ENCODE results near the gene EFNB2. TPM values are rescaled to one million over a fixed set of nuclear protein-coding genes. Genes with fewer than 3 reads are reported as not detected.

Gene EFNB2
- total and polyA plus RNA-seq, 8 donors = 3.0 to 48.7 (median 13.4) TPM

GRCh38 chr13:106561551-106562170, 26.2 kb upstream of the EFNB2 start:
- no peak overlapping the region for H3K4me3 ChIP-seq
- DNase-seq = peak in 1 of 2 donors; percentile 49
- no peaks in the 10 kb centered on the region for H3K9me3 ChIP-seq
- peaks cover 33 to 92% (median 74%) of the 10 kb centered on the region in 4 donors for H3K4me1 ChIP-seq
- no peak for TF ChIP-seq EP300 (IDR thresholded peaks at IDR 0.05)
- TF ChIP-seq POLR2AphosphoS5 (IDR thresholded peaks at IDR 0.05) = no peak
- TF ChIP-seq, protein P1, sequence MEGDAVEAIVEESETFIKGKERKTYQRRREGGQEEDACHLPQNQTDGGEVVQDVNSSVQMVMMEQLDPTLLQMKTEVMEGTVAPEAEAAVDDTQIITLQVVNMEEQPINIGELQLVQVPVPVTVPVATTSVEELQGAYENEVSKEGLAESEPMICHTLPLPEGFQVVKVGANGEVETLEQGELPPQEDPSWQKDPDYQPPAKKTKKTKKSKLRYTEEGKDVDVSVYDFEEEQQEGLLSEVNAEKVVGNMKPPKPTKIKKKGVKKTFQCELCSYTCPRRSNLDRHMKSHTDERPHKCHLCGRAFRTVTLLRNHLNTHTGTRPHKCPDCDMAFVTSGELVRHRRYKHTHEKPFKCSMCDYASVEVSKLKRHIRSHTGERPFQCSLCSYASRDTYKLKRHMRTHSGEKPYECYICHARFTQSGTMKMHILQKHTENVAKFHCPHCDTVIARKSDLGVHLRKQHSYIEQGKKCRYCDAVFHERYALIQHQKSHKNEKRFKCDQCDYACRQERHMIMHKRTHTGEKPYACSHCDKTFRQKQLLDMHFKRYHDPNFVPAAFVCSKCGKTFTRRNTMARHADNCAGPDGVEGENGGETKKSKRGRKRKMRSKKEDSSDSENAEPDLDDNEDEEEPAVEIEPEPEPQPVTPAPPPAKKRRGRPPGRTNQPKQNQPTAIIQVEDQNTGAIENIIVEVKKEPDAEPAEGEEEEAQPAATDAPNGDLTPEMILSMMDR (IDR thresholded peaks at IDR 0.05) = no peak
- no peak for TF ChIP-seq POLR2A (IDR thresholded peaks at IDR 0.05)
- intact Hi-C loops (cut with DNase I; ENCODE audit: low total_unique reads) = no loop called here
- H3K36me3 ChIP-seq = peaks cover 10 to 28% (median 26%) of the 10 kb centered on the region in 4 donors
- WGBS, 5 donors = 43 to 51% (median 47%) methylated on average over 6 of the region's 6 CpGs
- H3K27ac ChIP-seq = peak overlapping the region in 3 of 5 donors; percentile 10 to 77 (median 36)
- H3K27me3 ChIP-seq = no peaks in the 10 kb centered on the region

DNA sequence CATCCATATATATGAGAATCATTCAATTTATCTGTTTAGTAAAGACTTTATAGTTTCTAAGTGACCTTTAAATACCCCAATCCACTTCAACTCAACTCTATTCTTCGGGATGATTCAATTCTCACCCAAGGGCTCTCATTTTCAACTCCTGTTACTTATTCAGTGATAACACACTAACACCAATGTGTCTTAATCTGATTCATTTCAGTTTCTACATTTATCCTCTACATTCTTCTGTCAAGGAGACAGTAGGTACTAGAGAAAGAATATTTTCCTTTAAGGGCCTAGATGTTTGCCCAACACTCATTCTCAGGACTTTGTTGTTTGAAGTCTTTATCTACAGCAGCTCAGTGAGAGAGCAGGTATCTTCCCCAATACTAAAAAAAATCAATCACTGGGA, 25.4 kb upstream of the EFNB2 start:
- Histone ChIP-seq H3K27ac (no peak overlapping the region), H3K9me3 (no peaks in the 10 kb centered on the region), H3K4me1 (peaks cover 33 to 86% (median 66%) of the 10 kb centered on the region in 4 donors), H3K4me3 (no peak overlapping the region), H3K36me3 (peaks cover 18 to 37% (median 35%) of the 10 kb centered on the region in 4 donors), H3K27me3 (no peaks in the 10 kb centered on the region)
- DNase-seq = no peak
- intact Hi-C loops (cut with DNase I; ENCODE audit: low total_unique reads) = no loop called here
- TF ChIP-seq EP300 (IDR thresholded peaks at IDR 0.05) = no peak
- TF ChIP-seq POLR2AphosphoS5 (IDR thresholded peaks at IDR 0.05) = no peak
- TF ChIP-seq, protein P1 (IDR thresholded peaks at IDR 0.05) = no peak
- TF ChIP-seq POLR2A (IDR thresholded peaks at IDR 0.05) = no peak
- WGBS, 5 donors = 44 to 57% (median 50%) methylated on average over 1 of the region's 1 CpG

- peaks cover 25 to 60% (median 58%) of the 10 kb centered on the region in 4 donors for H3K36me3 ChIP-seq
Observed at GRCh38 chr13:106558527-106558926, 23.1 kb upstream of the EFNB2 start.

DNA sequence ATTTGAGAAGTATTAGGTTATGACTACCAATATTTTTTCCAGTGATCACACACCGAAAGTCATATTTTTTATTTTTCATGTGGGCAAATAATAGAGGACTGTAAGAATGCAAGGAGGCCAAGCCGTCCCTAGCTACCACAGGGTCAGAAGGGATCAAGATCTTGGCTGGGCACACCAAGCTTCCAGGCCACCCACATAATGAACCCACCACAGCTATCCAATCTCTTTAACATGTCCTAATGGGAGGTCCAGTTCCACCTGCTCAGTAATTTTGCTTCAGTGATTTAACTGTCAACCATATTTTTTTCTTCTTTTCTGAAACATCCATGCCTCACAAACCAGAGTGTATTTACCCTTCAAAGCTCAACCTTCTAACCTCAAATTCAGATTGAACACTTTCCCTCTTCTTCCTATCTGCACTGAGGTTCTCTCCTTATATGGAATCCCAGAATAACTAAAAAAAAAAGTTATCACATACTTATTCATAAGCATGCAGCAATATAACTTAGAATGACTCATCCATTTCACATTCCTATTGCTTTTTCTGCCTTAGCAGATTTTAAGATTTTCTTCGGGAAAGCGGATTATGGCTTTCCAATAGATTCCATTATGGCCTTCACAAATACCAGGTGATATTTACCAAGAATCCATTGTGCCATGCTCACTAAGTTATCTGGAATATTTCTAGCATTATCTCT, 20.3 kb upstream of the EFNB2 start:
- no peak for DNase-seq
- intact Hi-C loops (cut with DNase I; ENCODE audit: low total_unique reads) = no loop called here
- Histone ChIP-seq H3K27ac (no peak overlapping the region), H3K36me3 (peaks cover 25 to 87% (median 73%) of the 10 kb centered on the region in 4 donors), H3K9me3 (no peaks in the 10 kb centered on the region), H3K4me1 (peaks cover 4 to 68% (median 35%) of the 10 kb centered on the region in 4 donors), H3K27me3 (no peaks in the 10 kb centered on the region), H3K4me3 (no peak overlapping the region)
- TF ChIP-seq POLR2AphosphoS5 (IDR thresholded peaks at IDR 0.05) (no peak), EP300 (IDR thresholded peaks at IDR 0.05) (no peak), POLR2A (IDR thresholded peaks at IDR 0.05) (no peak)
- TF ChIP-seq, protein P1 (IDR thresholded peaks at IDR 0.05) = no peak
- 82 to 96% (median 92%) methylated on average over 4 of the region's 4 CpGs for WGBS, 5 donors

More at GRCh38 chr13:106558527-106558926, 23.1 kb upstream of the EFNB2 start:
- Histone ChIP-seq H3K27me3 (no peaks in the 10 kb centered on the region), H3K9me3 (no peaks in the 10 kb centered on the region), H3K4me3 (no peak overlapping the region), H3K4me1 (peaks cover 20 to 71% (median 46%) of the 10 kb centered on the region in 4 donors), H3K27ac (peak overlapping the region in 1 of 5 donors; percentile 13)
- intact Hi-C loops (cut with DNase I; ENCODE audit: low total_unique reads) = no loop called here
- TF ChIP-seq EP300 (IDR thresholded peaks at IDR 0.05) = no peak
- TF ChIP-seq, protein P1 (IDR thresholded peaks at IDR 0.05) = no peak
- TF ChIP-seq POLR2AphosphoS5 (IDR thresholded peaks at IDR 0.05) = no peak
- TF ChIP-seq POLR2A (IDR thresholded peaks at IDR 0.05) = no peak
- DNase-seq = no peak
